Stimulated activated naive CD4-positive, alpha-beta T cell treated with Interleukin-2 at 50 U/mL for 16 hours (primary cell): ENCODE data around the gene SNX18.
"Not testable (repeated sequence)": the region's sequence is repeated elsewhere in the genome, so short reads cannot be mapped to it uniquely, and the experiment has no call there.

ENCODE experiments used
- DNase-seq: peaks from one replicate; lab custom pipeline; 2025; lab: John Stamatoyannopoulos, UW

The SNX18 gene

GRCh38 chr5:54519509-54519876, 1.9 kb downstream of the SNX18 start:
- DNase-seq = no peak

DNA sequence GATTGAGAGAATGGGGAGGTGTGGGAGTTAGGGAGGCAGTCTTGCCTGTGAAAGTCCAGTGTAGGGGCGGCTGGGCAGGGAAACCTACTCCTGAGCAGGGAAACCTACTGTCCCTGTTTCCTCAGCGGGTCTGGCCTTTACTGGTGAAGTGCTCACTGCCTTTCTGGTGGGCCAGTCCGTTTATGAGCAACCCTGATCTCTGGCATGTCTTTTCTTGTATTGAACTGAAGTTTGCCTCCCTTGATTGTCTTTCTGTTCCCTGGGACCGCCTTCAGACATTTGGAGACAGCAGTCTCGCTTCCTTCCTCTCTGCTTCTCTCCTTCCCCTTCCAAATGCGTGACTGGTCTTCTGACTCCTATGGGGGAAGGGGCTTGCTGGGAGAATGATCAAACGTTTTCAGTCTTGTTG, 2.9 kb downstream of the SNX18 start:
- no peak for DNase-seq

GRCh38 chr5:54520940-54521339, 3.4 kb downstream of the SNX18 start:
- DNase-seq = no peak

GRCh38 chr5:54521856-54522479, 4.4 kb downstream of the SNX18 start:
- no peak for DNase-seq

GRCh38 chr5:54523534-54523933, 6.0 kb downstream of the SNX18 start:
- no peak for DNase-seq

- DNase-seq = no peak
These were observed 6.5 kb downstream of the SNX18 start for GRCh38 chr5:54524082-54524481.

DNA sequence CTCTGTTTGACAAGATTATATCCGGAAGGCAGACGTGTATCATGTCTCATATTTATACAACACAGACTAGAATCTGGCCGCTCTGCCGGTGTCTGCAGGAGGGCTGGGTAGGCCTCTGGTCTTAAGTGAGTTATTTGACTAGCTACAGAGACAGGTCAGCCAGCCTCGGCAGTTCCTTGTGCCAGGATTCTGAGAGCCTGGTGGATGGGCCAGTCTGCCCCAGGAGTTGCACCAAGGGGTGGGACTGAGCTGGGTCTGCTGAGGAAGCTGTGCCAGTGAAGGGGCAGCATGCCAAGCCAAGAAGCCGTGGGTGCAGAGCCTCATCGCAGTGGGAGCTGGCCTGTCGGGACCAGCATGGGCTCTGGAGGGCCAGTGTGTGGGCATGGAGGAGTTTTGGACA, 7.1 kb downstream of the SNX18 start:
- no peak for DNase-seq

- DNase-seq = no peak
These were observed 7.7 kb downstream of the SNX18 start for GRCh38 chr5:54525261-54525660.

- DNase-seq = no peak
These were observed 8.1 kb downstream of the SNX18 start for GRCh38 chr5:54525692-54526091.

- DNase-seq = no peak
These were observed 9.2 kb downstream of the SNX18 start for GRCh38 chr5:54526604-54527288.

GRCh38 chr5:54528633-54529209, 11.2 kb downstream of the SNX18 start:
- no peak for DNase-seq

DNA sequence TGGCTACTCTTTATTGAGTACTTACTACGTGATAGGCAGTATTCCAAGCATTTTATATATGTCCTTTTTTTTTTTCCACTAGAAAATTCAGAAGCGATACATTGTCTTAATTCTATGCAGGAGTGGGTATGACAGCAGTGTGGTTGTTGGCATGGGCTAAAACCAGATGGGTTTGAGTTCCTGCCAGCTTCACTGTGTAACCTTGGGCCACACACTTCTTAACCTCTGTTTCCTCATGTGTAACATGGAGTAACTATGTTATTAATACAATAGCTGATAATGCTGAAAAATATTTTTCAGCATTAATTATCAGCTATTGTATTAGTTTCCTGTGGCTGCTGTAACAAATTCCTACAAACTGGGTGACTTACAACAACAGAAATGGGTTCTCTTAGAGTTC, 12.0 kb downstream of the SNX18 start:
- no peak for DNase-seq

DNA sequence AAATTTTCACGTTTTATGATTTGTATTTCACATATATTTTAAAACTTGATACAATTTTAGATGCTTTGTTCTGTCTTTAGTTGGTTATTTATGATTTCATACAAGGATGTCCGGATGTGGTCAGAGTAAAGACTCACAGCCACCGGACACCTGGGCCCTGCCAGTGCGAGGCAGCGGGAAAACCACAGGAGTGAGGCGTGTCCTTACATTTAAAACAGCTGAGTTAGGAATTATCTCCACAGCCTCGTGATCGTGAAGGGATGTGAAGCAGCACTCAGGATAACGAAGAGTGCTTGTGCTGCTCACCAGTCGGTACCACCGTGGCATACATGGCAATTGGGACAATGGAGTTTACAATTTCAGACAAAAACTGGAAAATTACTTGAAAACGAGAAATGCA, 14.0 kb downstream of the SNX18 start:
- DNase-seq = no peak

GRCh38 chr5:54533541-54534190, 16.1 kb downstream of the SNX18 start:
- DNase-seq = no peak

GRCh38 chr5:54534191-54535004, 16.8 kb downstream of the SNX18 start:
- no peak for DNase-seq

DNA sequence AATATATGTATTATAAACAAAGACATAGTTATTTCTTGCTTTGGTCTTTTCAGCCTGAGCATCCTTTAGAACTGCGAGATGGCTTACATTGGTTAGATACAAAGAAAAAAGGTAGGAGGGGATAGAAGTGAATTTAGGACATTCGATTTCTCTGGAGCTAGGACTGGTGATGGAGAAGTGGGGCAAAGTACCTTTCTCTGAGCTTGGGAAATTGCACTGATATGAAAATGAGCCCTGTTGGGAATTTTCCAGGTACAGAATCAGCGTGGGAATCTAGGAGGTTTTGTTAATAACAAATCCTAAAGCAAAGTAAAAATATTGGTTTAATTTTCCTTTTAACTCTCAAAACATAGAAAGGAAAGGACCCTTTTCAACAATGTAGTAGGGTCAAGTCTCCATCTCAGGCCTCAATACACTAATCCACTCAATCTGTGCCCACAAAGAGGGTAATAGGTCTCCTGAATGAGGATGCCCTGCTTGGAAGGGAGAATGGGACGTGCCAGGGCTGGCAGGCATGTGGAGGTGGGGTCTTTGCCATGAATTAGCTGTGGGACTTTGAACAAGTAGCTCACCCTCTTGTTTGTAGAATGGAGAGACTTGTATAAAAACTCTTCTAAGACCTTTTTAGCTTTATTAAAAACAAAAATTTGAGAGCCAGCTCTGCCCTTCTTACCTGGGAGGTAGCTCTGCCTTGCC, 17.7 kb downstream of the SNX18 start:
- DNase-seq = no peak

DNA sequence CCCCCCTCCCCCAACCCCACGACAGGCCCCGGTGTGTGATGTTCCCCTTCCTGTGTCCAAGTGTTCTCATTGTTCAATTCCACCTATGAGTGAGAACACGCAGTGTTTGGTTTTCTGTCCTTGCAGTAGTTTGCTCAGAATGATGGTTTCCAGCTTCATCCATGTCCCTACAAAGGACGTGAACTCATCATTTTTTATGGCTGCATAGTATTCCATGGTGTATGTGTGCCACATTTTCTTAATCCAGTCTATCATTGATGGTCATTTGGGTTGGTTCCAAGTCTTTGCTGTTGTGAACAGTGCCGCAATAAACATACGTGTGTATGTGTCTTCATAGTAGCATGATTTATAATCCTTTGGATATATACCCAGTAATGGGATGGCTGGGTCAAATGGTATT, 18.8 kb downstream of the SNX18 start:
- DNase-seq = not testable (repeated sequence)

DNA sequence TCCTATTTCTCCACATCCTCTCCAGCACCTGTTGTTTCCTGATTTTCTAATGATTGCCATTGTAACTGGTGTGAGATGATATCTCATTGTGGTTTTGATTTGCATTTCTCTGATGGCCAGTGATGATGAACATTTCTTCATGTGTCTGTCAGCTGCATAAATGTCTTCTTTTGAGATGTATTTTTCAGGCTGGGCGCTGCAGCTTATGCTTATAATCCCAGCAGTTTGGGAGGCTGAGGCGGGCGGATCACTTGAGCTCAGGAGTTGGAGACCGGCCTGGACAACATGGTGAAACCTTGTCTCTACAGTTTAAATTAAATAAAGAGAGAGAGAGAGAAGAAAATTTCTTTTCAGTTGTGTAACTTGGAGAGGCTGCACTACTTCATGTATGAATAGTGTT, 19.3 kb downstream of the SNX18 start:
- not testable (repeated sequence) for DNase-seq

- DNase-seq = no peak
These were observed 20.2 kb downstream of the SNX18 start for GRCh38 chr5:54537725-54538124.

DNA sequence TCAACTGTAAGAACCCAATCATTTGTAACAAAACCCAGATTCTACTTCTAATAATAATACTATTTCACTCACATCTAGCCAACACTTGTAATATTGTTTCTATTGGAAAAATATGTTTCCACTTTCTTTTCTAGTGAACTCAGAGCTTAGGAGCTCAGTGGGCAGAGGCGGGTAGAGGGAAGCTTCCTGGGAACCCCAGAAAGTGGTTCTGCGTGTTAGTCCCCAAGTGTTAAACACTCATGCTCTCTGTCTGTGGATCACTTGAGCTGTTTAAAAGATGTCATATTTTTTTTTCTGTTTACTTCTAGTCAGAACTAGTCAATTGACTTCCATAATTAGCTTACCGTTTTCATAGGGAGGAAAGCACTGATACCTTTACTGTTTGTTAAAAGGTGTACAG, 20.6 kb downstream of the SNX18 start:
- no peak for DNase-seq

DNA sequence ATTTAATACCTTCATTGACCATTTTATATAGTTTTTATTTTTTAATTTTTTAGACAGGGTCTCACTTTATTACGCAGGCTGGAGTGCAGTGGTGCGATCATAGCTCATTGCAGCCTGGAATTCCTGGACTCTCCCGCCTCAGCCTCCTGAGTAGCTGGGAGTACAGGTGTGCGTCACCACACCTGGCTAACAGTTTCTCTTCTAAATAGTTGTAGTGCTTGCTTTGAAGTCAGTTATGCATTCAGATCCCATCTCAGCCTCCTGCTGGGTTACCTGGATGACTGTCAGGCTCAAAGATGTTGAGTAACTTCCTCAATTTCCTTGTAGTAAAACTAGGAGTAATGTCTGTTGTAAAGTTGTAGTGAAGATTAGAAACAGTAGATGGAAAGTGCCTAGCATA, 21.4 kb downstream of the SNX18 start:
- DNase-seq = no peak

- DNase-seq = no peak
These were observed 22.7 kb downstream of the SNX18 start for GRCh38 chr5:54540286-54540685.
